NCI-H1417 treated with DMSO at 0.1 percent for 48 hours (cell line): ENCODE data around the gene KIF17.
"Not testable (repeated sequence)": the region's sequence is repeated elsewhere in the genome, so short reads cannot be mapped to it uniquely, and the experiment has no call there.

Experiments used
- DNase-seq: peaks from one replicate; lab custom pipeline; 2025; lab: John Stamatoyannopoulos, UW

The KIF17 gene

GRCh38 chr1:20727746-20728316 lies 10.0 kb upstream of the KIF17 start:
- no peak for DNase-seq

- DNase-seq = no peak
These were observed 9.3 kb upstream of the KIF17 start for GRCh38 chr1:20726932-20727745.

- DNase-seq = no peak
These were observed 8.5 kb upstream of the KIF17 start for GRCh38 chr1:20726118-20726911.

- peak; percentile 30 for DNase-seq
These were observed 7.6 kb upstream of the KIF17 start for GRCh38 chr1:20725189-20726117.

- DNase-seq = no peak
These were observed 6.8 kb upstream of the KIF17 start for GRCh38 chr1:20724364-20725188.

GRCh38 chr1:20723537-20724363 lies 5.9 kb upstream of the KIF17 start:
- no peak for DNase-seq

- DNase-seq = no peak
These were observed 5.3 kb upstream of the KIF17 start for GRCh38 chr1:20723159-20723536.

- no peak for DNase-seq
These were observed 3.6 kb upstream of the KIF17 start for GRCh38 chr1:20721117-20722061.

- no peak for DNase-seq
These were observed 2.9 kb upstream of the KIF17 start for GRCh38 chr1:20720631-20721091.

GRCh38 chr1:20719871-20720620 lies 2.2 kb upstream of the KIF17 start:
- DNase-seq = no peak

- DNase-seq = no peak
These were observed 1.5 kb upstream of the KIF17 start for GRCh38 chr1:20719261-20719660.

- DNase-seq = not testable (repeated sequence)
These were observed 606 bp upstream of the KIF17 start for GRCh38 chr1:20718343-20718882.

- no peak for DNase-seq
These were observed 1.6 kb downstream of the KIF17 start for GRCh38 chr1:20716232-20716631.

- DNase-seq = no peak
These were observed 2.4 kb downstream of the KIF17 start for GRCh38 chr1:20715406-20715805.

GRCh38 chr1:20713440-20713839 lies 4.4 kb downstream of the KIF17 start:
- no peak for DNase-seq

GRCh38 chr1:20712215-20712577 lies 5.6 kb downstream of the KIF17 start:
- DNase-seq = no peak

- DNase-seq = no peak
These were observed 6.3 kb downstream of the KIF17 start for GRCh38 chr1:20711285-20712214.
